Activated B cell treated with CpG ODN at 0.5 μM for 24 hours (primary cell): ENCODE measurements around the gene ERGIC1. TPM values are rescaled to one million over a fixed set of nuclear protein-coding genes. Genes with fewer than 3 reads are reported as not detected.
A peak's percentile ranks its signal among the peaks of the same experiment; 100 is the strongest.
"Not testable (repeated sequence)": the region's sequence is repeated elsewhere in the genome, so short reads cannot be mapped to it uniquely, and the experiment has no call there.

Experiments used
- ATAC-seq: fragments of 200-7000 bp; cut with Tn5 transposase; one replicate; pipeline ENCODE4 v1.10.0; 2021; ENCODE audit warnings: low read depth, mild to moderate bottlenecking, moderate library complexity
- CTCF ChIA-PET: fragments of 350-600 bp; sonication (Branson Sonifier 250); formaldehyde crosslinking; loops from one replicate; lab custom pipeline; 2021; ENCODE audit warnings: antibody characterized with exemption; lab: Charles Lee
- POLR2A ChIA-PET: fragments of 350-600 bp; sonication (Branson Sonifier 250); formaldehyde crosslinking; loops from one replicate; lab custom pipeline; 2021; ENCODE audit warnings: antibody characterized with exemption; lab: Charles Lee
- DNase-seq: peaks from one replicate; pipeline ENCODE4 v3.0.0; 2022
- H3K27ac Mint-ChIP-seq: one replicate; pipeline ENCODE4 v1.8.0; 2020; ENCODE audit warnings: mixed read lengths
- H3K27me3 Mint-ChIP-seq: one replicate; pipeline ENCODE4 v1.8.0; 2021; ENCODE audit warnings: mixed read lengths
- H3K36me3 Mint-ChIP-seq: one replicate; pipeline ENCODE4 v1.8.0; 2021; ENCODE audit warnings: low read depth, mixed read lengths
- H3K4me1 Mint-ChIP-seq: one replicate; pipeline ENCODE4 v1.8.0; 2021; ENCODE audit warnings: mixed read lengths
- H3K4me3 Mint-ChIP-seq: one replicate; pipeline ENCODE4 v1.8.0; 2020; ENCODE audit warnings: mild to moderate bottlenecking, mixed read lengths
- H3K9me3 Mint-ChIP-seq: one replicate; pipeline ENCODE4 v1.8.0; 2020; ENCODE audit warnings: mixed read lengths
- intact Hi-C: fragments of 100-400 bp; cut with micrococcal nuclease; formaldehyde crosslinking; loops from one replicate; pipeline ENCODE4 v1.15.1; 2024
- total RNA-seq: library from RNA; stranded (reverse); gene quantifications from 2 replicates; pipeline ENCODE4 v1.2.3, GENCODE V29; 2022
- TF ChIP-seq, protein P1 (sequence below): fragments of 200-600 bp; IDR thresholded peaks from one replicate; pipeline ENCODE4 v1.8.0; 2022; ENCODE audit warnings: antibody characterized with exemption, mild to moderate bottlenecking

ERGIC1 gene, protein sequence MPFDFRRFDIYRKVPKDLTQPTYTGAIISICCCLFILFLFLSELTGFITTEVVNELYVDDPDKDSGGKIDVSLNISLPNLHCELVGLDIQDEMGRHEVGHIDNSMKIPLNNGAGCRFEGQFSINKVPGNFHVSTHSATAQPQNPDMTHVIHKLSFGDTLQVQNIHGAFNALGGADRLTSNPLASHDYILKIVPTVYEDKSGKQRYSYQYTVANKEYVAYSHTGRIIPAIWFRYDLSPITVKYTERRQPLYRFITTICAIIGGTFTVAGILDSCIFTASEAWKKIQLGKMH
- total RNA-seq, result 69.6 and 72.5 TPM in 2 replicates

DNA sequence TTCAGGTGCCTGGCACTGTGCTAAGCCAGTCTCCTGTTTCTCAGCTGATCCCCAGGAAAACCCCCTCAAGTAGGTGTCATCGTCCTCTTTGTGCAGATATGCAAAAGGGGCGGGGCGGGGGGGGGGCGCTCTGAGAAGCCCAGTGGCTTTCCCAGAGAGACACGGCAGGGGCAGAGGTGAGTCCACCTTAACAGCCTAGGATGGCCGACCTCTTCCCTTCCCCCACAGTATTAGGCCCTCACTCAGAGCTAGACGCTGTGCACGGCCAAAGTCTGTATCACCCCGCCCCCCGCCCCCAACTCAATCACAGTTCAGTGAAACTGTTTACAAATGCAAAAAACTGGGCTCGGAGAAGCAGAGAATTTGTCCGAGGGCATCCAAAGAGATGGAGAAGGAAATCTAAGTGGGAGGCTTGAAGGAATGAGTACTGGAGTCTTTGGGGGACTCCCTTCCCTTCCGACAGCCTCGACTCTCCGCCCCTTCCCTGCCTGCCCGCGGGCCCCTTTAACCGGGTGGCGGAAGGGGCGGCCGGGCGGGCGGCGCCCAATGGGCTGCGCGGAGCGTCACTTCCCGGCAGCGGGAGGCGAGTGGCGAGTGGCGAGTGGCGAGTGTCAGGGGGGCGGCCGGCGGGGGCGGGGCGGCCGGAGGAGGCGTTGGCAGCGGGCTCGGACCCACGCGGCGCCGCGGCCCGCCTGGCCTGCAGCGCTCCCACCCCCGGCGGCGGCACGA lies at the start of gene ERGIC1:
Gene ERGIC1 (plus strand): TSS at position 566 of the 729 bp plus-strand sequence. CDS start 163 bp downstream, at position 729.
- ATAC-seq (peak; percentile 78), DNase-seq (peak; percentile 79)
- Mint-ChIP-seq H3K4me3 (peak within 1 kb of the TSS; percentile 89), H3K36me3 (peaks cover 2% of the 10 kb centered on the region), H3K4me1 (peaks cover 48% of the 10 kb centered on the region), H3K27ac (peak within 1 kb of the TSS; percentile 92), H3K27me3 (no peaks in the 10 kb centered on the region), H3K9me3 (no peaks in the 10 kb centered on the region)
- TF ChIP-seq, protein P1, sequence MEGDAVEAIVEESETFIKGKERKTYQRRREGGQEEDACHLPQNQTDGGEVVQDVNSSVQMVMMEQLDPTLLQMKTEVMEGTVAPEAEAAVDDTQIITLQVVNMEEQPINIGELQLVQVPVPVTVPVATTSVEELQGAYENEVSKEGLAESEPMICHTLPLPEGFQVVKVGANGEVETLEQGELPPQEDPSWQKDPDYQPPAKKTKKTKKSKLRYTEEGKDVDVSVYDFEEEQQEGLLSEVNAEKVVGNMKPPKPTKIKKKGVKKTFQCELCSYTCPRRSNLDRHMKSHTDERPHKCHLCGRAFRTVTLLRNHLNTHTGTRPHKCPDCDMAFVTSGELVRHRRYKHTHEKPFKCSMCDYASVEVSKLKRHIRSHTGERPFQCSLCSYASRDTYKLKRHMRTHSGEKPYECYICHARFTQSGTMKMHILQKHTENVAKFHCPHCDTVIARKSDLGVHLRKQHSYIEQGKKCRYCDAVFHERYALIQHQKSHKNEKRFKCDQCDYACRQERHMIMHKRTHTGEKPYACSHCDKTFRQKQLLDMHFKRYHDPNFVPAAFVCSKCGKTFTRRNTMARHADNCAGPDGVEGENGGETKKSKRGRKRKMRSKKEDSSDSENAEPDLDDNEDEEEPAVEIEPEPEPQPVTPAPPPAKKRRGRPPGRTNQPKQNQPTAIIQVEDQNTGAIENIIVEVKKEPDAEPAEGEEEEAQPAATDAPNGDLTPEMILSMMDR, result no peak
- intact Hi-C loops, result loop anchor here (1.0 to 10.0 kb wide), 5 partner anchors 27 to 829 kb away; partner anchors contain the start of genes CREBRF and FBXW11
- CTCF ChIA-PET, result interaction anchor here (1.0 kb wide), 1 partner anchor 64 kb away, joined by 3 read pairs; no protein-coding TSS in a partner anchor
- POLR2A ChIA-PET, result interaction anchor here (0.5 to 8.9 kb wide), 9 partner anchors 16 to 1551 kb away, joined by 3 to 128 read pairs (median 4); partner anchors contain the start of genes BOD1 and DUSP1

DNA sequence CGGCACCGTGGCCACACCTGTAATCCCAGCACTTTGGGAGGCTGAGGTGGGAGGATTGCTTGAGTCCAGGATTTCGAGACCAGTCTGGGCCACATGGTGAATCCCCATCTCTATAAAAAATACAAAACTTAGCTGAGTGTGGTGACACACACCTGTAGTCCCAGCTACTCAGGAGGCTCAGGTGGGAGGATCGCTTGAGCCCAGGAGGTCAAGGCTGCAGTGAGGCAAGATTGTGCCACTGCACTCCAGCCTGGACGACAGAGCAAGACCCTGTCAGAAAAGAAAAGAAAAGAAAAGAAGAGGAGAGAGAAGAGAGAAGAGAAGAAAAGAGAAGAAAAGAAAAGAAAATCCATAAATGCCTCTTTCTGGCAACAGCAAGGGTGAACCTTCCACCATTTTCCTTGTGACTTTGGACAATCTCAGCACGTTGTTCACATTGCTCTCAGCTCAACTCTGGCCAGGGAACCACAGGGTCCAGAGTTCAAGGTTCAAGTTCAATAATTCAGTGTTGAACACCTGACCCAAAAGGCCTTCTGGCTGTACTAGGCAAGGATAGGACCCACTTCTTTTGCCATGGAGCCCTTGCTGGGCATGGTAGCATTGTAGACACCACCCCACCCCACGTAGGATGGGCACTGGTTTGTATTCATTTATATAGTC lies 48.5 kb upstream of the ERGIC1 start:
- CTCF ChIA-PET, result no interaction called here
- ATAC-seq (no peak), DNase-seq (no peak)
- H3K4me3 Mint-ChIP-seq, result no peak overlapping the region
- no peaks in the 10 kb centered on the region for H3K27me3 Mint-ChIP-seq
- H3K36me3 Mint-ChIP-seq, result no peaks in the 10 kb centered on the region
- no peaks in the 10 kb centered on the region for H3K9me3 Mint-ChIP-seq
- H3K4me1 Mint-ChIP-seq, result peaks cover 6% of the 10 kb centered on the region
- intact Hi-C loops, result no loop called here
- TF ChIP-seq, protein P1, result no peak
- POLR2A ChIA-PET, result interaction anchor here (1.3 kb wide), 1 partner anchor 14 kb away, joined by 4 read pairs; no protein-coding TSS in a partner anchor
- no peak overlapping the region for H3K27ac Mint-ChIP-seq

DNA sequence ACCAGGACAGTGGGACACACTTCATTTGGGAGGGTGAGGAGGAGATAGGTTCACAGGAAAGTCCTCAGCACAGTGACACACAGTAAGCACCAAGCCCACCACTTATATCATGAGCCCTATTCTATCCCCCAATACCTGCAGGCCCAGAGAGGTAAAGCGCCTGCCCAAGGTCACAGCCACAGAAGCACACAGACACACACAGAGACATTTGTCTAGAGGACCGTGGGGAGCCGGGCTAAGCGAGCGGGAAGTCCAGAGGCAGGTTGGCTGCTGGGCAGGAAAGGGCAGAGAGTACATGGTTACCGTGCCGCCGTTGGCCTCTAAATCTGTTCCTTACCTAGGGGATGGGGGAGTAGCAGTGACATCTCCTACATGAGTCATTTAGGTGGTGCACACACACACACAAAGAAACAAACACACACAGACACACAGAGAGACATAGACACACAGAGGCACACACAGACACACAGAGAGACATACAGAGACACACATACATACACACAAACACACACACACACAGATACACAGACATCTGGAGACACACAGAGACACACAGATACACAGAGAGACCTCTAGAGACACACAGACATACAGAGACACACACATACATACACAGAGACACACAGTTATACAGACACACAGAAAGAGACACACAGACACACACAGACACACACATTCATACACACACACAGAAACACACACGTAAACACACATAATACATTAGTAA lies 47.2 kb upstream of the ERGIC1 start:
- intact Hi-C loops, result no loop called here
- H3K27ac Mint-ChIP-seq, result no peak overlapping the region
- no peak for ATAC-seq

DNA sequence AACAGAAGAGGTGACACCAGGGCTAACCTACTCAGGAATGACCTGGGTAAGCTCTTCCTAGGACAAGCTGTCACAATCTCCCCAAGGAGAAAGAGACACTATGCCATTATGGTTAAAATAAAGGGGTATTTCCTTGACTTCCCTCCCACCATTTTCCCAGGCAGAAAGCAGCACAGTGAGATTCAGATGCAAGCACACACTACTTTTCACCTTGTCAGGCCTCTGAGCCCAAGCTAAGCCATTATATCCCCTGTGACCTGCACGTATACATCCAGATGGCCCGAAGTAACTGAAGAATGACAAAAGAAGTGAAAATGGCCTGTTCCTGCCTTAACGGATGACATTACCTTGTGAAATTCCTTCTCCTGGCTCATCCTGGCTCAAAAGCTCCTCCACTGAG lies 46.5 kb upstream of the ERGIC1 start:
- CTCF ChIA-PET, result not testable (repeated sequence)

More for the DNA sequence above, 47.2 kb upstream of the ERGIC1 start:
- Mint-ChIP-seq H3K36me3 (no peaks in the 10 kb centered on the region), H3K4me1 (peaks cover 6% of the 10 kb centered on the region), H3K4me3 (no peak overlapping the region), H3K9me3 (no peaks in the 10 kb centered on the region), H3K27me3 (no peaks in the 10 kb centered on the region)
- POLR2A ChIA-PET, result interaction anchor here (1.3 kb wide), 1 partner anchor 15 kb away, joined by 4 read pairs; no protein-coding TSS in a partner anchor
- DNase-seq, result no peak
- TF ChIP-seq, protein P1, result no peak
- CTCF ChIA-PET, result no interaction called here

More for the DNA sequence above, 46.5 kb upstream of the ERGIC1 start:
- POLR2A ChIA-PET, intact Hi-C loops, H3K27me3 Mint-ChIP-seq, H3K27ac Mint-ChIP-seq, DNase-seq, H3K36me3 Mint-ChIP-seq, H3K4me1 Mint-ChIP-seq, ATAC-seq, H3K9me3 Mint-ChIP-seq, H3K4me3 Mint-ChIP-seq: not testable (repeated sequence)
